GM19043 (cell line): Measurements from ENCODE around the gene CLDN7.

Source experiments
- ATAC-seq: cut with Tn5 transposase; IDR thresholded peaks from one replicate; pipeline ENCODE4 v1.9.1; 2021; ENCODE audit warnings: low read depth; ENCODE audit not compliant: unreplicated experiment

The CLDN7 gene, protein sequence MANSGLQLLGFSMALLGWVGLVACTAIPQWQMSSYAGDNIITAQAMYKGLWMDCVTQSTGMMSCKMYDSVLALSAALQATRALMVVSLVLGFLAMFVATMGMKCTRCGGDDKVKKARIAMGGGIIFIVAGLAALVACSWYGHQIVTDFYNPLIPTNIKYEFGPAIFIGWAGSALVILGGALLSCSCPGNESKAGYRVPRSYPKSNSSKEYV

DNA sequence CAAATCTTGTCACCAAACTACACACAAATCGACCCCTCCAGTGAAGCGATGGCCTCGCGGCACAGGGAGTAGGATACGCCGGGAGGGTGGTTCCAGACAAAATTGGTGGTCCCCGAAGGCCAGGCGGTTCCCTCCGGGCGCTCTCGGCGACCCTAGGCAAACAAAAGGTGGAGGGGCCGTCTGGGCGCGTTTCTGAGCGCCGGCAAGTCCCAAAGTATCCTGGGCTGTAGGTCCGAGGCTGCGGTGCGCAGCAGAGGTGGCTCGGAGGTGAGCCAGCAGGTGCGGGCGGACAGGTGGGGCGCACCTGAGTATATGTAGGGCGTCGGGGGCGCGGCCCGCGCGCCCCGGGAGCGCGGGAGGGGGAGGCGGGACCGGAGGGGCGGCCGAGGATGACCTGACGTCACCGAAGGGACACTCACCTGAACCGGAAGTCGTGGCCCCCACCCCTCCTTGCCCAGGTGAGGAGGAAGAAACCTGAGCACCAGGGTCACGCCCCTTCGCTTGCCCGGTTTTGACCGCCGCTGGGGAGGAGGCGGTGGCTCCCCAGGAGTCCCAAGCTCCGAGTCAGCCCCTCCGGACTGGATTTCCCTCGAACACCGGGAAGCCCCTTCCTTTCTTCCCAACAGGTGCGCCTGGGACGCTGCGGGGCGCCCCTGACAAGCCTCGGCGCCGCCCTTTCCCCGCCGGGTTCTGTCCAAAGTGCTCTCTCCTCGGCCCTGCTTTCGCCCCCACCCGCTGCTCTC lies at the start of gene CLDN7:
Gene CLDN7 (minus strand): TSS at position 287 of the 743 bp plus-strand sequence. CDS start 435 bp downstream, outside the sequence.
- no peak for ATAC-seq

DNA sequence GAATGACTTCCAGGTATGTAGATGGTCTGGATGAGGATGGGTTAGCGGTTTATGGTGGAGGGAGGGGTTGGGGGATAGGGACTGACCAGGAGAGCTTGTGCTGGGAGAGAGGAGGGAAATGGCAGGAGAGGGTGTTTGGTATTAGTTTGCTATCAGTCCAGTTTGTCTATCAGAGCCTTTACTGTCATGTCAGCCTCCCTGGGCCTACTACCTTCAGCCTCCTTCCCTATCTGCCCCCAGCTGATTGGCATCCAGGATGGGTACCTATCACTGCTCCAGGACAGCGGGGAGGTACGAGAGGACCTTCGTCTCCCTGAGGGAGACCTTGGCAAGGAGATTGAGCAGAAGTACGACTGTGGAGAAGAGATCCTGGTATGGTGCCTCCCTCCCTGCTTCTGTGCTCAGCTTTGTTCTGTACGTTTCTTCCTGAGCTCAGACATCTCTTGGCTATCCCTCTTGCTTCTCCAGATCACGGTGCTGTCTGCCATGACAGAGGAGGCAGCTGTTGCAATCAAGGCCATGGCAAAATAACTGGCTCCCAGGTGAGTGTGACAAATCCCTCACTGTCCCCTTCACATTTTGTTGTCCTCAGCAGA lies 48.9 kb upstream of the CLDN7 start:
- no peak for ATAC-seq

DNA sequence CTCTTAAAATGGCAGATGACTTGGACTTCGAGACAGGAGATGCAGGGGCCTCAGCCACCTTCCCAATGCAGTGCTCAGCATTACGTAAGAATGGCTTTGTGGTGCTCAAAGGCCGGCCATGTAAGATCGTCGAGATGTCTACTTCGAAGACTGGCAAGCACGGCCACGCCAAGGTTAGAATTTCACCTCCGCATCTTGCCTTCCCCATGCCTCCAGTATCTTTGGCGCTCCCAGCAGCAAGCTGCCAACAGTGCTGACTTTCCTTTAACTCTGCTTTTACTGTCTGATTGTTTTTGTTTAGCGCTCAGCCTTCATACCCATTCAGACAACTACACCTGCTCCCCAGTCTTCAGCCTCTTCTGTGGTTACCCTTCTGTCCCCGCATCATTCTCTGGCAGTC lies 47.4 kb upstream of the CLDN7 start:
- no peak for ATAC-seq

DNA sequence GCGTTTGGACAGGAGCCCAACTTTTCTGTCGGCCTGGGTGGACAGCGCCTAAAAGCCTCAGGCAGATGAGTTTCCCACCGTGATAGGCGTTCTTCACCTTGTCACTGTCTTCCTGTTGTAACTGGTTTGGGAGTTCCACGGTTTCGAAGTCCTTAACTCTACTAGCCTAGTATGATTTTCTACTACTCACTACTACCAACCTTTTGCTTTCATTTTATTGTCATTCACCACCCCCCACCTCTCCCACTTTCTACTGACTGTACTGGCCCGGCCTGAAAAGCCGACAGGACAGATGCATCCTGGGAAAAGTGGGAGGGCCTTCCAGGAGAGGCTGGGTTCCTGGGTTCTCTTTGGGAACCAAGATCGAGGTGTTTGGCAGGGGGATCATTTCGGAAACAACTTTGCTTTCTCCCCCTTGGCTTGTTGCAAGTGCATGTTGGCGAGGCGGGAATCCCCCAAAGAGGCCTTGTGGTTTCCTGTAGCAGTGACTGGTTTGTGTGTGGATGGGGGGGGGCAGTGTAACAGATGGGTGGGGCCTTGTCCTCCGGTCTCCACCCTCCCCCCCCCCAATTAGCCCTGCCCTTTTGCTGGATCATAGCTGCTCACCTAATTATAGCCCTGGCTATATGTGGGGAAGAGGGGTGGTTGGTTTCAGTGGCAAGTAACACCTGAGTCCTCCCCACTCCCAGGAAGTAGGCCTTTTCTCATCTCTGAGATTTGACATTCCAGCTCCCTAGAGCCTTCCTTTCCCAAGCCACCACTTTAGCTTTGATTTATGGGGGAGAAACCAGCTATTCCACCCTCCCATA lies 46.6 kb upstream of the CLDN7 start:
- no peak for ATAC-seq

DNA sequence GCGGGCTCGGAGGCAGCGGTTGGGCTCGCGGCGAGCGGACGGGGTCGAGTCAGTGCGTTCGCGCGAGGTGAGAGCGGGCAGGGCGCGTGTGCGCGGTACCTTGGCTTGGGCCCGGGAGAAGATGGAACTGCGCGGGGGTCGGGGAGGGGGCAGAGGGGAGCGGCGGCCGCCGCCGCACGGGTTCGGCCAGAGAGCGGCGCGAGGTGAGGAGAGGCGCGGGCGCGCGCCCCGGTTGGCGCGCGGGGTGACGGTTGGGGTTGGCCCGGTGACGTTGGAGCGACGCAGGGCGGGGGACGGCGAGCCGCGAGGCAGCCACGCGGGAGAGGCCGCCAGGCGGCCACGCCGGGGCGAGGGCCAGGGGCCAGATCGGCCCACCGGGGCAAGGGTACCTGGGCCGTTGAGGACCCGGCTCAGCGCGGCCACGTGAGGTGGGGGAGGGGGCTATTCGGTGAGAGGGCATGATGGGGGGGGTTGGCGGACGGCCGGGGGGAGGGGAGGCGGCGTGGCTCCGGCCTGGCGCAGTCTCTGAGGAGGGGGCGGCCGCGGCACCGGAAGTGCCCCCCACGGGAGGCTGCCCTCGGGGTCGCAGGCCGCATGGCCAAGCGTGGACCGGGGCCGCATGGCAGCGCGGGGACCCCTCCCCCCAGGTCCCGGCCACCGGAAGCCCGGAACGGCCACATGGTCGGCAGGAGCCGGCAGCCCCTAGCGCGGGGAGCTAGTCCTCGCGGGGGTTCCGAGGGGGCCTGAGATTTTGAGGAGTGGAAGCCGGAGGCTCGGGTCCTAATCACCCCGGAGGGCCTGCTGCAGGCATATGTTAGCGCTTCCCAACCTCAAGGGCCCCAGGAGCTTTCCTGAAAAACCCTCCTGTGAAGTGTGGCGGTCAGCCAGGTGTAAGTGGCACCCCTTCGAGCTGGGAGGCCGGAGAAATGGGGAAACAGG lies 45.7 kb upstream of the CLDN7 start:
- no peak for ATAC-seq

DNA sequence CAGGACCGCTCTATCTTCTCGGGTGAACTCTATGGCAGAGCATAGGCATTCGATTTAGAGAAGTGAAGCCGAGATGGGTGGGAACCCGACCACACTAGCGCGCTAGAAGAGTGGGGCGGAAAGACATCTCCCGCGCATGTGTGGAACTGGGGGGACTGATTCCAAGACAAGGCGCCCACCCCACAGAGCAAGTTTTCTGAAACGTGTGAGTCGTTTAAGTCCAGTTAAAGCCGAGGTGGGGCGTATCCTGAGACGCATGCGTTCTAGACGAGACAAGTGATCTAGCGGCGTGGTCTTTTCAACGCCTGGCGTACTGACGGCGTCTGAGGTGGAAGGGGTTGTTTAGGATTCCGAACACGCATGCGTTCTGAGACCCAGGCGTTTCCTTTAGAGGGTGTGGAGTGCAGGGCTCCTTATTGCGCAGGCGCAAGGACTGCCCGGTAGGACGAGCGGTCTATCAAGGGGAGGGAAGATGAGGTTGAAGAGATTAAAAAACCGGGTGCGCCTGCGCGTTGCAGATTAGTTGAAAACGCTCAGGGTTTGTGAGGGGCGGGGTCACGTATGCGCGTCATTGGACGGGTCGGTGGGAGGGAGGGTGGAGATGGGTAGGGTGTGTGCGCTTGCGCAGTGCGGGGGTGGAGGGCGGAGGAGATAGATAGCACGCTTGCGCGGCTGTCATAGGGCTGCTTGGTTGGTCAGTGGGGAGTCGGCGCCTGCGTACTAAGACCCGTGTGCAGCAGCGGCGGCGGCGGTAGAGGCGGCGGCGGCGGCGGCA lies 44.8 kb upstream of the CLDN7 start, which contains the start of gene EIF5A:
Gene EIF5A (plus strand): TSS at position 718 of the 775 bp plus-strand sequence. CDS start 2,008 bp downstream, outside the sequence.
- peak; percentile 67 for ATAC-seq

DNA sequence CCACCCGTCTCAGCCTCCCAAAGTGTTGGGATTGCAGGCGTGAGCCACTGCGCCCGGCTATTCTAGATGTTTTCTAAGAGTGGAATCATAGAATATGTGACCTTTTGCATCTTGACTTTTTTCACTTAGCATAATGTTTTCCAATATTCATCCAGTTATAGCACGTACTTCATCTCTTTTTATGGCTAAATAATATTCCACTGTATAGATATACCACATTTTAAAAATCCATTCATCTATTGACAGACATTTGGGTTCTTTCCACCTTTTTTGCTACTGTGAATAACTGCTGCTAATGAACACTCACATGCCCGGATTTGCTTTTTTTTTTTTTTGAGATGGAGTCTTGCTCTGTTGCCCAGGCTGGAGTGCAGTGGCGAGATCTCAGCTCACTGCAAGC lies 41.9 kb upstream of the CLDN7 start:
- no peak for ATAC-seq

DNA sequence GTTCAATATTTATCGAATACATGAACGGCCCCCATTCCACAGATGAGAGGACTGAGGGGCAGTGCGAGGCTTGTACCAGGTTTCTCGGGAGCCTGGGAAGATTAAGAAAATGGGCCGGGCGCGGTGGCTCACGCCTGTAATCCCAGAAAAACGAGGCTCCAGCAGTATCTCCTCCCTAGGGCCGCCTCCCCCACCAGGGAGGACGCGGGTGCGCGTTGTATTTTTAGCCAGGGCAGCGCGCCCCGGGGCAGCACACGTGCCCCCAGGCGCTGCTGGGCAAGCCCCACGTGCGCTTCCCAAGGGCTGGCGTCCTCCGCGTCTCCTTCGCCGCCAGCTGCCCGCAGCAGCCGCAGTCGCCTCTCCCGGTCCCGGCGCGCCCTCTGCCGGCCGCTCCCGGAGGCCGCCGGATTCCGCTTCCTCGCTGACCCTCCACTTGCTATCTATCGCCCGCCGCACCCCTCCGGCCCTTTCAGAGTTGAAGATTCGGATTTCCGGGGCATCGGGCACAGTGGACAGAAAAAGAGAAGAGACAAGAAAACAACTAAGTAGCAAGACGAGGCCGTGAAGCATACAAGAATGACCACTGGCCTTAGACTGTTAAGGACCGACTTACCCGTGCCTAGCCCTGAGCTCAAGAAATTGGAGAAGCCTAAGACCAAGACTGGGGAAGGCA lies 34.0 kb upstream of the CLDN7 start:
- ATAC-seq, result no peak

DNA sequence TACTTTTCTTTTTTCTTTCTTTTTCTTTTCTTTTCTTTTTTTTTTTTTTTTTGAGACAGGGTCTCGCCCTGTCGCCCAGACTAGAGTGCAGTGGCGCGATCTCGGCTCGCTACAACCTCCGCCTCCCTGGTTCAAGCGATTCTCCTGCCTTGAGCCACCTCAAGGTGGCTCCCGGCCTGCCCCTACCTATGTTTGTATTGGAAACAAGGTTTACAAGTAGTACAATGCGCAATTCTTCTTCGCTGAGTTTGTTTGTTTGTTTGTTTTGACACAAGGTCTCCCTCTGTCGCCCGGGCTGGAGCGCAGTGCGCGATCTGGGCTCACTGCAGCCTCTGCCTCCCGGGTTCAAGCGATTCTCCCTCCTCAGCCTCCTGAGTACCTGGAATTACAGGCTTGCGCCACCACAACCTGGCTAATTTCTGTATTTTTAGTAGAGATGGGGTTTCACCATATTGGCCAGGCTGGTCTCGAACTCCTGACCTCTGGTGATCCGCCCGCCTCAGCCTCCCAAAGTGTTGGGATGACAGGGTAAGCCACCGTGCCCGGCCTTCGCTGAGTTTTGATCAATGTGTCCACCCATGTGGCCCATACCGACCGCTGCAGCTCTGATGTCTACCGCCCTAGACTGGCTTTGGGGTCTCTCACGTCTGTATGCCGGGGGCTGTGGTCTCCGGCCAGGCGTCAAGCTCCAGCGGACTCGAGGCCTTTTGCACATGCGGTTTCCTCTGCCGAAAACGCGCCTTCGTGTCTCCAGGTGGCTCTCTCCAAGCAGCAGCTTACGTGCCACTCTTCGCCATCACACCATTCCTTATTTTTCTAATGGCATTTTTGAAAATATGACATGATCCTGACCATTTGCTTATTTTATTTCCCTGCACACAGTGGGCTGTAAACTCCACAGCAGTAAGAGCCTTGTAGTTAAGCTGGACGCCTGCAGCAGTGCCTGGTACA lies 33.2 kb upstream of the CLDN7 start:
- no peak for ATAC-seq

DNA sequence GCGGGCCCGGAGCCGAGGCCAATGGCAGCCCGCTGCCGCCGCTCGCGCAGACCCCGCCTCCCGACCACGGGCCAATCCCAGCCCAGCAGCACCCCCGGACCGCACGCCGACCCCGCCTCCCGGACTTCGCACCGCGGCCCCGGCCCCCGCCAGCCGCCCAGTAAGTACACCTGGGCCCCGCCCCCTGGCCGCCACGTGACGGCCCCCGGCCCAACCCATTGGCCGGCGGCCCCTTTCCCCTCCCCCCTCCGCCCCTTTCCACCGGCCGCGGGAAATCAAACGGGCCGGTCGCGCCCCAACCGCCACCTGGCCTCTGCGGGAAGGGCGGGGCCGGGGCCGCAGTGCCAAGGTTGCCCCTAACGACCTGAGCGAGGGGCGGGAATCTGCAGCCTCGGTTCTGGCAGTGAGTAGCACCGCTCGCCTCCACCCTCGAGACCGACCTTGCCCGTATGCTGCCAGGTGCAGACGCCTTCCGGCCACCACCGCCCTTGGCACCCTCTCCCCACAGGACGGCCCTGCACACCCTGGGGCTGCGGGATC lies 32.4 kb upstream of the CLDN7 start, which contains the start of gene YBX2:
Gene YBX2 (minus strand): TSS at position 26 of the 540 bp plus-strand sequence. CDS start 139 bp downstream, outside the sequence.
- ATAC-seq, result no peak

DNA sequence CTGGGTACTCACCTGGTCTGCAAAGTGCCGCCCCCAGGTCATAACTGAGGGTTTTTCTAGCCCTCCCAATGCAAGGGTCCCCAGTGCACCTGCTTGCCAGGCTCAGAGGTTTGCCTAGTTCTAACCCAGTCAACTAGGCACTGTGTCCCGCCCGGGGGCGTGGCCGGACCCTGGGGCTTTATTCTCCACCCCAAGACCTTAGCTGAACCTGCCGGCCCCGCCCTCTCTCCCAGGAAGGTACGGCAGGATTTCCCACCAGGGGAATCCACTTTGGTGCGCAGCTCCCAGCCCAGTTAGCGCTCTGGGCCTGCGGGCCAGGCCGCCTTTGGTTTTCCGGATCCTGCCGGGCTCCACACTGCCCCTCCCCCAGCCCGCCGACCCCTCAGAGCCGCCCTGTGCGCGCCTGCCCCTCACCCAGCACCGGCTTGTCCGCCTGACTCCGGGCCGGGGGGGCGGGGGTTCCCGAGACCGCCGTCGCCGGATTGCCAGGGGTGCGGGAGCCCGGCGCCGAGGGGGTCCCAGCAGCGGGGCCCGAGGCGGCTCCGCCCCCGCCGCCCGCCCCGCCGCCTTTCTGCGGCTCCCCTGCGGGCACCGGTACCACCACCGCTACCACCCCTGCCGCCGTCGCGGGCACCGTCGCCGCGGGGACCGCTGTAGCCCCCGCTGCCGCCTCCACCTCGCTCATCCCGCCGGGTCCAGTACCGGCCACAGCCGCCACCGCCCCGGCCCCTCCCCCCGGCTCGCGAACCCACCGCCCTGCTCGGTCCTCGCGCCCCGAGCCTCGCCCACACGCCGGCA lies 31.7 kb upstream of the CLDN7 start:
- no peak for ATAC-seq

DNA sequence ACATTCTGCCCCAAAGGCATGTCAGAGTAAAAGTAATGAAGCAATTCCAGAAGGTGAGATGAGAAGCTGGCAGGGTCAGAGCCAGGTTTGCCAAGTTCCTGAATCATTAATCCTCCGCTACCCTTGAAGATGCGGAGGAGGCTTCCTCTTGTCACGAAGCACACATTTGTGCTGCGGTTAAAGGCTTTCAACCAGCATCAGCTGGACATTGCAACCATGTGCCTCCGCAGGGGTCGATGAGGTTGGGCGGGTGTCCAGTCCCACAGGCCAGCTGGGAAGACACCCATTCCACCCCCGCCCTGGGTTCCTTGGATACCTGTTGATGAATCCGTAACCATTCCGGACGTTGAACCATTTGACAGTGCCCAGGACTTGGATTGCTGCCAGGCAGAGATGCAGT lies 30.9 kb upstream of the CLDN7 start:
- ATAC-seq, result no peak

DNA sequence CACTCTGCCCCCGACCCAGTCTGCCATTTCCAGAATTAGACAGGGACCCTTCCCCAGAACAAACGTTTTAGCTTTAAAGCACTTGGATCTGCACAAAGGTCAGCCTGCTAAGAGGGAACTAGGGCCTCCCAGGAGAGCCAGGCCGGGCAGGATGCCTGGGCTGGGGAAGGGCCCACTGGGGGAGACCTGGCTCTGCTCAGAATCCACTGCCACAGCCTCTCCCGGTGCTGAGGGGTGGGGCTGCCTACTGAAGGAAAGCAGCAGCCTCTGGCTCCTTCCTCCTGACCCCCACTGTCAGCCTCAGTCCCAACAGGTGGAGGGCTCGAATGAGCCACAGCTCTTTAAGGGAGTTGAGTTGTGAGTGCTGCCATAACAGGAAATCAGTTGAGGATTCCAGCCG lies 30.5 kb upstream of the CLDN7 start:
- ATAC-seq, result no peak

DNA sequence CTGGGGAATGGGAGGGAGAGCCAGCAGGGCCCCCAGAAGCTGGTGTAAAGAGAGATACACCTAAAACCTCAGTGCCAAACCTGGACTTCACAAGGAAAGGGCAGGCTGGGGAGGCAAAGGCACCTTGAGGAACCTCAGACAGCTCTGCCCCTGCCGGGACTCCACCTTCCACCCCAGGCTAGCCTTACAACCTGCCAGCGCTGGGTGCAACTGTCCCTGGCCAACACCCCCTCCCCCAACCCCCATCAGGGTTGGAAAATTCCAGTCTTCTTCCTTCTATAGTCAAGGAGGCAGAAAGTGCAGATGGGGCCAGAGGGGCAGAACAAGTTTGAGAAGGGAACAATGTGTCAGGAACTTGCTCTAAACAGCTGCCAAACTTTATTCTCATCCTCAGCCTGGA lies 29.9 kb upstream of the CLDN7 start:
- ATAC-seq, result no peak

DNA sequence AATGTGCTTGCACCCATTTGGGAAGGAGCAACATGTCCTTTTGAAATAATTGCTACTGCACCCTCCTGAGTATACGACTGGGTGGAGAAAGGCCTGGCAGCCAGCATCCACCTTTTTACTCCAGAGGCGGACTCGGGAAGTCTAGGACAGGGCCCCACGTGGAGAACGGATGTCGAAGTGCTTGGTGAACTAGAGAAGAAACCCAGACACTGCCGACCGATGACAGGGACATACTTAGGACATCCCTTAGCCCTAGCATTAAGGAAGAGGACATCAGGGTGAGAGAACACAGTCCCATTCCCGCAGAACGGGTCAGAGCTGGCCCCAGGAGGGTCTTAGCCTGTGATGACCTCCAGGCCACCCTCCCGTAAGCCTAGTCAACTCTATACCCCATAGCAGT lies 28.4 kb upstream of the CLDN7 start:
- no peak for ATAC-seq

DNA sequence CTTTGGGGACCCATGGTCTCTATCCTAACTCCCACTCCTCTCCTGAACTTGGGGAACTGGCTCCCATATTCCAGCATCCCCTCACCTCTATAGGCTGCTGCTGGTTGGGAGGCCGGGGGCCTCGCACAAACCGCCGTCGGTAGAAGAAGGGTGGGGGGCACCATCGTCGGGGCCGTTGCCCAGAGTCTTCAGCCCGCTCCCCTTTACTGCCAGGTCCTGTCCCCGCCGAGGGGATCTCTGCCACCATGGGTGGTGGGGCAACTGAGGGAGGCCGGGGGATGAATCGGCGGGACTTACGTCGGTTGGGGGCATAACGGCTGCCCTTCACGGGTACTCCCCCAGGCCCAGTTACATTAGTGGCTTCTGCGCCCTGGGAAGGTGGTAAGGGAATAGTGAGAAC lies 27.9 kb upstream of the CLDN7 start:
- ATAC-seq, result no peak
